Upper lobe of right lung (tissue), 1 donor: ENCODE data around the gene TXNL4A. TPM values are rescaled to one million over a fixed set of nuclear protein-coding genes. Genes with fewer than 3 reads are reported as not detected.

Source experiments
- ATAC-seq: fragments of 200-7000 bp; cut with Tn5 transposase; one replicate; pipeline ENCODE4 v1.9.1; 2020; ENCODE audit warnings: mild to moderate bottlenecking, moderate library complexity
- DNase-seq: peaks from one replicate; pipeline ENCODE4 v3.0.0-alpha.2; 2020
- H3K27ac ChIP-seq: fragments of 200-600 bp; one replicate; pipeline ENCODE4 v1.8.0; 2022
- H3K27me3 ChIP-seq: fragments of 200-600 bp; one replicate; pipeline ENCODE4 v1.8.0; 2022; ENCODE audit warnings: mild to moderate bottlenecking
- H3K36me3 ChIP-seq: fragments of 200-600 bp; one replicate; pipeline ENCODE4 v1.8.0; 2022
- H3K4me1 ChIP-seq: fragments of 200-600 bp; one replicate; pipeline ENCODE4 v1.8.0; 2022
- H3K4me3 ChIP-seq: fragments of 200-600 bp; one replicate; pipeline ENCODE4 v1.8.0; 2022; ENCODE audit warnings: mild to moderate bottlenecking
- H3K9me3 ChIP-seq: fragments of 200-600 bp; one replicate; pipeline ENCODE4 v1.8.0; 2022
- intact Hi-C: fragments of 100-400 bp; cut with DNase I; formaldehyde crosslinking; loops from one replicate; pipeline ENCODE4 v1.11.0; 2022
- total RNA-seq: library from RNA; stranded (reverse); fragmentation: NEBNext Ultra II Directional; extraction: Animal tissue kit (Norgen Biotek cat#: 25700); gene quantifications from one replicate; pipeline ENCODE4 v1.2.1, GENCODE V29; 2021
- TF ChIP-seq, protein P1 (sequence below): fragments of 200-600 bp; IDR thresholded peaks from one replicate; pipeline ENCODE4 v1.8.0; 2022; ENCODE audit warnings: antibody characterized with exemption
- donor health status: DM: no; HTN: yes; CAD: no; lungs with severe emphysema.

Gene TXNL4A
- total RNA-seq, 1 donor from 2014 or later: 80.7 TPM

DNA sequence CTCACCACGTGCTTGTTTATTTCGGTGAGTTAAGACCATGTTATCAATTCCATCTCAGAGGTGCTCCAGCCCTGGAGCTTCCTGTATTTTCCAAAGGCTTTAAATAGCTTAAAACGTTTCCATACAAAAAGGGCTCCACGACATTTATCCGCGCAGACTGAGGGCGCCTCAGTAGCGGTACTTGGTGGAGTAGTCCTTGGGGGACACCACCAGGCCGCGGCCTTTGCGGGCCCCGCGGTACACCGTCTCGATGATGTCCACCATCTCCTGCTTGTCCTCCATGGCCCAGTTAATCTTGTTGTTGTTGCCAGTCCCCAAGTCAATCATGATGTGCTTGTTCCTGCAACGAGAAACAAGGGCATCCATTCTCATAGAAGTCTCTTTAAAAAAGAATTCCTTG lies 14.8 kb downstream of the TXNL4A start:
- Histone ChIP-seq H3K36me3 (peaks cover 67% of the 10 kb centered on the region), H3K4me3 (no peak overlapping the region), H3K27ac (no peak overlapping the region), H3K4me1 (no peaks in the 10 kb centered on the region), H3K9me3 (no peaks in the 10 kb centered on the region), H3K27me3 (no peaks in the 10 kb centered on the region)
- no peak for DNase-seq
- TF ChIP-seq, protein P1, sequence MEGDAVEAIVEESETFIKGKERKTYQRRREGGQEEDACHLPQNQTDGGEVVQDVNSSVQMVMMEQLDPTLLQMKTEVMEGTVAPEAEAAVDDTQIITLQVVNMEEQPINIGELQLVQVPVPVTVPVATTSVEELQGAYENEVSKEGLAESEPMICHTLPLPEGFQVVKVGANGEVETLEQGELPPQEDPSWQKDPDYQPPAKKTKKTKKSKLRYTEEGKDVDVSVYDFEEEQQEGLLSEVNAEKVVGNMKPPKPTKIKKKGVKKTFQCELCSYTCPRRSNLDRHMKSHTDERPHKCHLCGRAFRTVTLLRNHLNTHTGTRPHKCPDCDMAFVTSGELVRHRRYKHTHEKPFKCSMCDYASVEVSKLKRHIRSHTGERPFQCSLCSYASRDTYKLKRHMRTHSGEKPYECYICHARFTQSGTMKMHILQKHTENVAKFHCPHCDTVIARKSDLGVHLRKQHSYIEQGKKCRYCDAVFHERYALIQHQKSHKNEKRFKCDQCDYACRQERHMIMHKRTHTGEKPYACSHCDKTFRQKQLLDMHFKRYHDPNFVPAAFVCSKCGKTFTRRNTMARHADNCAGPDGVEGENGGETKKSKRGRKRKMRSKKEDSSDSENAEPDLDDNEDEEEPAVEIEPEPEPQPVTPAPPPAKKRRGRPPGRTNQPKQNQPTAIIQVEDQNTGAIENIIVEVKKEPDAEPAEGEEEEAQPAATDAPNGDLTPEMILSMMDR: no peak
- ATAC-seq: no peak
- intact Hi-C loops: no loop called here

DNA sequence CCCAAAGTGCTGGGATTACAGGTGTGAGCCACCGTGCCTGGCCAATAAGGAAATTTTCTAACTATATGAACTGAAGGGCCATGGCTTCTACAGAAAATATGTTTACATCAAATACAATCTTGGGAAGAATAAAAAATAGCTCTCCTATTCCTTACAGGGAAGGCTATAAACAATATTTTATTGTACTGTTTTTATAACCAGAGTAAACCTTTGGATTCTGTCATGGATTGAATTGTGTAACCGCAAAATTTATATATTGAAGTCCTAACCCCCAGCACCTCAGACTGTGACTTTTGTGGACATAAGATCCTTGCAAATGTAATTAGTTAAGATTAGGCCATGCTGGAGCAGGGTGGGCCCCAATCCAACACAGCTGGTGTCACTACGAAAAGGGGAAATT lies 15.6 kb downstream of the TXNL4A start:
- H3K36me3 ChIP-seq: peaks cover 74% of the 10 kb centered on the region
- no peak overlapping the region for H3K27ac ChIP-seq

DNA sequence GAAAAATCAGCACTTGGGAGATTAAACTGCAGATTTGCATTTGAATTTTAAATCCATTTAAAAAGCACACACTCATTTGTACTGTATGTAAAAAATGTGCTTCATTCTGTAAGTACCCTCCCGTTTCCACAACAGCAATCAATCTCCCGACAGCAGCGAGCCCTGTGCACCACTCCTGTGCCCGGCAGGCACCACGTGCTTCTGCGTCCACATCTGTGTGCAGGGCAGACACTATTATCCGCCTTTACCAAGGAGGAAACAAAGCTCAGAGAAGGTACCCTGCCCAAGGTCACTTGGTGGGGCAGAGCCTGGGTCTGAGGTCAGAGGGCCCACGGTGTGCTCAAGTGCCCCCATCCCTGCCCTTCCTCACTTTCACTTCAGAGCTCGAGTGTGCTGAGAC lies 16.4 kb downstream of the TXNL4A start:
- Histone ChIP-seq H3K36me3 (peaks cover 76% of the 10 kb centered on the region), H3K9me3 (no peaks in the 10 kb centered on the region), H3K4me3 (no peak overlapping the region), H3K27me3 (no peaks in the 10 kb centered on the region), H3K4me1 (no peaks in the 10 kb centered on the region), H3K27ac (no peak overlapping the region)
- no peak for ATAC-seq
- TF ChIP-seq, protein P1: no peak
- no peak for DNase-seq
- intact Hi-C loops: no loop called here

More for the DNA sequence above, 15.6 kb downstream of the TXNL4A start:
- Histone ChIP-seq H3K4me1 (no peaks in the 10 kb centered on the region), H3K27me3 (no peaks in the 10 kb centered on the region), H3K4me3 (no peak overlapping the region), H3K9me3 (no peaks in the 10 kb centered on the region)
- DNase-seq (no peak), ATAC-seq (no peak)
- intact Hi-C loops: no loop called here
- TF ChIP-seq, protein P1: no peak

DNA sequence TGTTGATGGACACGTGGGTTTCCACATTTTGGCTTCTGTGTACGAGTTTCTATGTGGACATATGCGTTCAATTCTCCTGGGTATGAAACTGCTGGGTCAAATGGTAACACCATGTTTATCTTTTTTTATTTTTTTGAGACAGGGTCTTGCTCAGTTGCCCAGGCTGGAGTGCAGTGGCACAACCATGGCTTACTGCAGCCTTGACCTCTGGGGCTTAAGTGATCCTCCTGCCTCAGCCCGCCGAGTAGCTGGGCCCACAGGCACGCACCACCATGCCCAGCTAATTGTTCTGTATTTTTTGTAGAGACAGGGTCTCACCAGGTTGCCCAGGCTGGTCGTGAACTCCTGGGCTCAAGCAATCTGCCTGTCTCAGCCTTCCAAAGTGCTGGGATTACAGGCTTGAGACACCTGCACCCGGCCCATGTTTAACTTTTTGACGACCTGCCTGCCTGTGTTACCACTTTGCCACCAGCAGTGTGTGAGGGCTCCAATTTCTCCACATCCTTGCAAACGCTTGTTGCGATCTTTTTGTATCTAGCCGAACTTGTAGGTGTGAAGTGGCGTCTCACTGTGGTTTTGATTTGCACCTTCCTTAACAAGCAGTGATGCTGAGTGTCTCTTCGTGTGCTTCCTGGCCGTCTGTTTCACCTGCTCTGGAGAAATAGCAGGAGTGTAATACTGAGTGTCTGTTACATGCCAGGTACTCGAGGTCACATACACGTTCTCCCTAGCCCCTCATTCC lies 17.0 kb downstream of the TXNL4A start:
- DNase-seq: no peak
- peaks cover 72% of the 10 kb centered on the region for H3K36me3 ChIP-seq
- H3K4me1 ChIP-seq: no peaks in the 10 kb centered on the region
- H3K27ac ChIP-seq: no peak overlapping the region
- no peaks in the 10 kb centered on the region for H3K27me3 ChIP-seq
- TF ChIP-seq, protein P1: no peak
- no peak for ATAC-seq
- H3K4me3 ChIP-seq: no peak overlapping the region
- no peaks in the 10 kb centered on the region for H3K9me3 ChIP-seq
- intact Hi-C loops: no loop called here

DNA sequence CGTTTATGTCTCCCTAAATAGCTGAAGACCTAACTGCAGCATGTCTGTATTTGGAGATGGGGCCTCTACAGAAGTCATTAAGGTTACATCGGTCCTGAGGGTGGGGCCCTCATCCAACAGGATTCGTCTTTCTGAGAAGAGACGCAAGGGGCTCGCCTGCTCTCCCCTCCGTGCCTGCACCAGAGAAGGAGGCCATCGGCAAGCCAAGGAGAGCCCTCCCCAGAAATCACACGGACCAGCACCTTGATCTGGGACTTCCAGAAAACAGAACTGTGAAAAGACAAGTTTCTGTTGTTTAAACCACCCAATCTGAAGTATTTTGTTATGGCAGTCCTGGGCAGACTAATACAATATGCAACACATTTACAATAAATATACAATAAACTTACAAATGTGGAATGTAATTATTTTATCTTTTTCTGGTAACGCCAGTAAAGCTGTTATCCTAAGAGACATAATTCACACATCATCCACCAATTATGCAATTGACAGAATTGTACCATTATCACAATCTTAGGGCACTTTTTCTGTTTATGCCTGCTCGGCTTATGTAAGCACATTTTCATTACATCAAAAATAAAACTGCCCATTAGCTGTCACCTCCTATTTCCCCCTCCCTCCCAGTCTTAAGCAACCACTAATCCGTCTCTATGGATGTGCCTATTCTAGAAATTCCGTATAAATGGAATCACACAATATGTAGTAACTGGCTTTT lies 17.8 kb downstream of the TXNL4A start:
- no peak for ATAC-seq
- Histone ChIP-seq H3K27ac (no peak overlapping the region), H3K9me3 (no peaks in the 10 kb centered on the region), H3K4me3 (no peak overlapping the region), H3K4me1 (peaks cover 2% of the 10 kb centered on the region), H3K27me3 (no peaks in the 10 kb centered on the region), H3K36me3 (peaks cover 64% of the 10 kb centered on the region)
- TF ChIP-seq, protein P1: no peak
- no peak for DNase-seq
- intact Hi-C loops: no loop called here
